ENCODE data around the gene HSD17B2. TPM values are rescaled to one million over a fixed set of nuclear protein-coding genes. Genes with fewer than 3 reads are reported as not detected.
"Not testable (repeated sequence)": the region's sequence is repeated elsewhere in the genome, so short reads cannot be mapped to it uniquely, and the experiment has no call there.

HSD17B2 gene
- total and polyA plus RNA-seq, 9 donors, result 0.15 to 2.9 (median 0.56) TPM

DNA sequence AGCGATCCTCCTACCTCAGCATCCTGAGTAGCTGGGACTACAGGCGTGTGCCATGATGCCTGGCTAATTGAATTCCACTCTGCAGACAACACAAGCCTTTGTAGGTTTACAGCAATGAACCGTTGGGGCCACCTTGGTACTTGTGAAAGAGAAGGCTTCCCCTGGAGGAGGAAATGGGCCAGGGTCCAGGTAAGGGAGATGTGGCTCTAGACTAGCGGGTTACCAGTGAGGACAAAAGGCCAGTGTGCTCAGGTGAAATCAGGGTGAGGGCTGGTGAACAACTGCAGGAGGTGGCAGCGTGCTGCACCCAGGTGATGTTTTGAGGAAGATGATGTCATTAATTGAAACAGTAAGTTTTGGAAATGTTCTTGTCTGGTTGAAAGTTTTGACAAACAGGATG lies 30.5 kb upstream of the HSD17B2 start:
- no peak overlapping the region for H3K27ac ChIP-seq (ENCODE audit: low read length)

DNA sequence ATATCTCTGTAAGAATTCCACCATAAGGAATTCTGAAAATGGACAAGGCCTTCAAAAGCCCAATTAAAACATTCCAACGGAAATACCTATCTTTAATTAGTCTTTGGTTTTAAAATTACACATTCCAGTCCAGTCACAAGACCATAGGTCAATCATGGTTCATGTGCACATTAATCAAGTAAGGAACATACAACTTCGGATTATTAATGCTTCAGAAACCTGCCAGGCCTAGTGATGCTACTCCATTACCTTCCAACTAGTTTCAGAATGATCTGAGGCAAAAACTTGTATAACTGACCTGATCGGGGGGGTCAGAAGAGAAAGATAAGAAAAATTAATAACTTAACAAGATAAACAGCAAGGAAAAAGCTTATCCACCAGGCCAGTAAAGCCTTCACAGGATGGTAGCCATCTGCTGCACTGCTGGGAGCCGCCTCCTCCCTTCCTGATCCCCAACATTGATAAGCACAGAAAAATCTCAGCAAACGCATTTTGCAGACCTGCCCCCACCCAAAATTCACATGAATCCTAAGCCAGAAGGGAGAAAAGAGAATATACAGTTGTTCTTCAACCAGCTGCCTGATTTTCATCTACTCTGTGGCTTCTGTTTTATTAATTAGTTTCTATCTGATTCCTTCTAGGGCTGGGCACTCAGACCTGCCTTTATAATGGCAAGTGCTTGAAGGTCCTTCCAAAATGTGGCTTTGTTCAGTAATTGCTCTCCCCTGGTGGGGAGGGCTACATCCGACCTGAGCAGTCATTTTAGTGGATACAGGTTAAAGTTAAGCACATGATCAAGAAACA lies 29.8 kb upstream of the HSD17B2 start:
- no peaks in the 10 kb centered on the region for H3K36me3 ChIP-seq (ENCODE audit: control insufficient read depth, insufficient read depth, low read length)
- WGBS (ENCODE audit: insufficient coverage), result no CpG with 5 or more reads among the region's 6 CpGs
- DNase-seq, result no peak
- H3K9me3 ChIP-seq (replicated peaks; ENCODE audit: control insufficient read depth, low read depth, low read length), result peaks cover 3% of the 10 kb centered on the region
- H3K4me1 ChIP-seq (ENCODE audit: control insufficient read depth, insufficient read depth, low read length), result no peaks in the 10 kb centered on the region
- no peak overlapping the region for H3K4me3 ChIP-seq (ENCODE audit: low read length)
- H3K27ac ChIP-seq (ENCODE audit: low read length), result no peak overlapping the region
- no peaks in the 10 kb centered on the region for H3K27me3 ChIP-seq (ENCODE audit: control insufficient read depth, insufficient read depth, low read length)

More for the DNA sequence above, 30.5 kb upstream of the HSD17B2 start:
- Histone ChIP-seq H3K4me3 (ENCODE audit: low read length) (no peak overlapping the region), H3K36me3 (ENCODE audit: control insufficient read depth, insufficient read depth, low read length) (no peaks in the 10 kb centered on the region), H3K9me3 (replicated peaks; ENCODE audit: control insufficient read depth, low read depth, low read length) (peaks cover 3% of the 10 kb centered on the region), H3K4me1 (ENCODE audit: control insufficient read depth, insufficient read depth, low read length) (no peaks in the 10 kb centered on the region), H3K27me3 (ENCODE audit: control insufficient read depth, insufficient read depth, low read length) (no peaks in the 10 kb centered on the region)
- WGBS (ENCODE audit: insufficient coverage), result 81% methylated on average over 3 of the region's 5 CpGs
- DNase-seq, result no peak

DNA sequence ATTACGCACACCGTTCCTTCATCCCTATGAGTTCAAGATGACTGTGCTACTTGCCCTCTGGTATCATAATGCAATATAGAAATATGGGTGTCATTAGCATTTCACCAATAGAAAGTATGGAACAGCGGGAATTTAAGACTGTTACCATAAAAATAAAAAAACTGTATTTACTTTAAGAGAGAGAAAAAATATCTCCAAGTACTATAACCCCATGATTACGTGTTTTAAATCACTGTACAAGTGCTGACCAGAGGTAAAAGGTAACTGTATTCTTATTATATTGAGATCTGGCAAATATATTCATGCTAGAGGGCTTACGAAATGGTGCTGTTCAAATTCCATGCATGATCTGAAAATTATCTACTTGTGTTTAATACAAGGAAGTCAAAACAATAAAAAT lies 29.0 kb upstream of the HSD17B2 start:
- no CpG with 5 or more reads among the region's 5 CpGs for WGBS (ENCODE audit: insufficient coverage)
- no peak overlapping the region for H3K27ac ChIP-seq (ENCODE audit: low read length)

DNA sequence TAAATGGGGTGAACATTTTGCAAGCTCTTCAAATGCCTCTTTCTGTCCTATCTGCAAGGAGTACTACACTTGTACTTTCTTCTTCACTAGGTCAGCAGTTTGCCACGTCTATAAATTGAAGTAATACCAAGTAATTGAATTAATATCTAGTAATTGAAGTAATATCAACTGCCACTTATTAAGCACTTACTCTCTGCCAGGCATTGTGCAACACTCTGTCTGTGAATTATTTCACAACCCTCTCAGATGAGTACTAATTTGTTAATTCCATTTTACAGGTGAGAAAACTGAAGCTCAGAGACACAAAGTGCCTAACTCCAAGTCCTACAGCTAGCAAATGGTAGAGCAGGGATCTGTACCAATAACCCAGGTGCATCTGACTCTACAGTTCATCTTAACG lies 27.9 kb upstream of the HSD17B2 start:
- Histone ChIP-seq H3K27me3 (ENCODE audit: control insufficient read depth, insufficient read depth, low read length) (peaks cover 6% of the 10 kb centered on the region), H3K27ac (ENCODE audit: low read length) (no peak overlapping the region), H3K36me3 (ENCODE audit: control insufficient read depth, insufficient read depth, low read length) (no peaks in the 10 kb centered on the region), H3K9me3 (replicated peaks; ENCODE audit: control insufficient read depth, low read depth, low read length) (peaks cover 3% of the 10 kb centered on the region), H3K4me1 (ENCODE audit: control insufficient read depth, insufficient read depth, low read length) (no peaks in the 10 kb centered on the region), H3K4me3 (ENCODE audit: low read length) (no peak overlapping the region)
- WGBS (ENCODE audit: insufficient coverage), result 90% methylated on average over 1 of the region's 2 CpGs
- DNase-seq, result no peak

More for the DNA sequence above, 29.0 kb upstream of the HSD17B2 start:
- DNase-seq, result no peak
- H3K36me3 ChIP-seq (ENCODE audit: control insufficient read depth, insufficient read depth, low read length), result no peaks in the 10 kb centered on the region
- H3K27me3 ChIP-seq (ENCODE audit: control insufficient read depth, insufficient read depth, low read length), result peaks cover 2% of the 10 kb centered on the region
- H3K4me1 ChIP-seq (ENCODE audit: control insufficient read depth, insufficient read depth, low read length), result no peaks in the 10 kb centered on the region
- peaks cover 3% of the 10 kb centered on the region for H3K9me3 ChIP-seq (replicated peaks; ENCODE audit: control insufficient read depth, low read depth, low read length)
- H3K4me3 ChIP-seq (ENCODE audit: low read length), result no peak overlapping the region

DNA sequence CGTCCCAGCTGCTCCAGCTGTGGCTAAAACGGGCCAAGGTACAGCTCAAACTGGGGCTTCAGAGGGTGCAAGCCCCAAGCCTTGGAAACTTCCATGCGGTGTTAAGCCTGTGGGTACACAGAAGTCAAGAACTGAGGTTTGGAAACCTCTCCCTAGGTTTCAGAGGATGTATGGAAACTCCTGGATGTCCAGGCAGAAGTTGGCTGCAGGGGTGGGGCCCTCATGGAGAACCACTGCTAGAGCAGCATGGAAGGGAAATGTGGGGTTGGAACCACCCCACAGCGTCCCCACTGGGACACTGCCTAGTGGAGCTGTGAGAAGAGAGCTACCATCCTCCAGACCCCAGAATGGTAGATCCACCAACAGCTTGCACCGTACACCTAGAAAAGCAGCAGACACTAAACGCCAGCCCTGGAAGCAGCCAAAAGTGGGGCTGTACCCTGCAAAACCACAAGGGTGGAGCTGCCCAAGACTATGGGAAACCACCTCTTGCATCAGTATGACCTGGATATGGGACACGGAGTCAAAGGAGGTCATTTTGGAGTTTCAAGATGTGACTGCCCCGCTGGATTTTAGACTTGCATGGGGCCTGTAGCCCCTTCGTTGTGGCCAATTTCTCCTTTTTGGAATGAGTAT lies 26.0 kb upstream of the HSD17B2 start:
- Histone ChIP-seq H3K4me1 (ENCODE audit: control insufficient read depth, insufficient read depth, low read length) (no peaks in the 10 kb centered on the region), H3K27ac (ENCODE audit: low read length) (no peak overlapping the region), H3K4me3 (ENCODE audit: low read length) (no peak overlapping the region), H3K36me3 (ENCODE audit: control insufficient read depth, insufficient read depth, low read length) (no peaks in the 10 kb centered on the region), H3K27me3 (ENCODE audit: control insufficient read depth, insufficient read depth, low read length) (peaks cover 6% of the 10 kb centered on the region), H3K9me3 (replicated peaks; ENCODE audit: control insufficient read depth, low read depth, low read length) (peaks cover 3% of the 10 kb centered on the region)
- 98% methylated on average over 5 of the region's 9 CpGs for WGBS (ENCODE audit: insufficient coverage)
- DNase-seq, result no peak

DNA sequence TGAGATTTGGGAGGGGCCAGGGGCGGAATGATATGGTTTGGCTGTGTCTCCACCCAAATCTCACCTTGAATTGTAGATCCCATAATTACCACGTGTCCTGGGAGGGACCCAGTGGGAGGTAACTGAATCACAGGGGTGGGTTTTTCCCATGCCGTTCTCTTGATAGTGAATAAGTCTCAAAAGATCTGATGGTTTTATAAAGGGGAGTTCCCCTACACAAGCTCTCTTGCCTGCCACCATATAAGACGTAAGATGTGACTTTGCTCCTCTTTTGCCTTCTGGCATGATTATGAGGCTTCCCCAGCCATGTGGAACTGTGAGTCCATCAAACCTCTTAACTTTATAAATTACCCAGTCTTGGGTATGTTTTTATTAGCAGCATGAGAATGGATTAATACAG lies 25.3 kb upstream of the HSD17B2 start:
- H3K4me3 ChIP-seq (ENCODE audit: low read length); H3K36me3 ChIP-seq (ENCODE audit: control insufficient read depth, insufficient read depth, low read length); DNase-seq; H3K4me1 ChIP-seq (ENCODE audit: control insufficient read depth, insufficient read depth, low read length); H3K27ac ChIP-seq (ENCODE audit: low read length); H3K9me3 ChIP-seq (replicated peaks; ENCODE audit: control insufficient read depth, low read depth, low read length); H3K27me3 ChIP-seq (ENCODE audit: control insufficient read depth, insufficient read depth, low read length): not testable (repeated sequence)
- WGBS (ENCODE audit: insufficient coverage), result no CpG with 5 or more reads among the region's 4 CpGs

DNA sequence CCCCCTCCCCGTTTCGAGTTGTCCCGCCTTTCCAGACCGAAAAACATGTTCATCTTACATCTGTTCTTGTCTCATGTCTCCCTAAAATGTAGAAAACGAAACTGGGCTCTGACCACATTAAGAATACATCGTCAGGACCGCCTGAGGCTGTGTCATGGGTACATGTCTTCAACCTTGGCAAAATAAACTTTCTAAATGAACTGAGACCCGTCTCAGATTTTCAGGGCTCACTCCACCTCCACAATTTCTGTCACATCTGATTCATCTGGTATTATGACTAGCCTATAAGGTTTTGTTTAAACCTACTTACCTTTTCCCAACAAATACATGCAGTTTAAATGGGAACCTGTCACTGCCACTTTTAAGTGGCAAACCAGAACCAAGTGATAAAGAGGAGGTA lies 24.4 kb upstream of the HSD17B2 start:
- Histone ChIP-seq H3K4me3 (ENCODE audit: low read length) (peak overlapping the region; percentile 33), H3K4me1 (ENCODE audit: control insufficient read depth, insufficient read depth, low read length) (no peaks in the 10 kb centered on the region)

DNA sequence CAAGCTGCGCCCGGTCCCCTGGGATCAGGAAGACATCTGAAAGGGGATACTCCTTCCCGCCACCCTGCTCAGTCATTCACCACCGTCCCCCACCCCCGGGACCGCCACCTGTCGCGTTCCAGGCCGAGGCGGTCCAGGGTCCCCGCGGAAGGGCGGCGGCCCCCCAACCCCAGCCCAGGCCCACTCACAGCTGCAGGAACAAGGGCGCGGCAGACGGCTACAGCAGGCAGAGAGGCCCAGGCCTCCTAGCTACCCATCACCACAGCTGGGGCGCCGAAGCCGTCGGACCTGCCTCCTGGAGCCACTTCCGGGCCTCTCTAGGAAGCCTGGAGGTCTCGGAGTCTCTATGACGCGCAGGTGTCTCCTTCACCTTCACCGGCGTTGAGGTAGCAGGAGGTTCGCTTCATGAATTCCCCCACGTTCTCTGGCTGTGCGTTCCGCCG lies 23.8 kb upstream of the HSD17B2 start, which contains the start of gene SDR42E1:
Gene SDR42E1, minus strand, starts transcription at position 272 of the 443 bp plus-strand sequence. CDS start 10,612 bp downstream, outside the sequence.
- no peaks in the 10 kb centered on the region for H3K4me1 ChIP-seq (ENCODE audit: control insufficient read depth, insufficient read depth, low read length)
- H3K27ac ChIP-seq (ENCODE audit: low read length), result no peak within 1 kb of the TSS
- H3K9me3 ChIP-seq (replicated peaks; ENCODE audit: control insufficient read depth, low read depth, low read length), result peaks cover 14% of the 10 kb centered on the region
- 2% methylated on average over 32 of the region's 32 CpGs for WGBS (ENCODE audit: insufficient coverage)
- peak within 1 kb of the TSS; percentile 33 for H3K4me3 ChIP-seq (ENCODE audit: low read length)
- peak; percentile 23 for DNase-seq
- no peaks in the 10 kb centered on the region for H3K36me3 ChIP-seq (ENCODE audit: control insufficient read depth, insufficient read depth, low read length)
- peaks cover 6% of the 10 kb centered on the region for H3K27me3 ChIP-seq (ENCODE audit: control insufficient read depth, insufficient read depth, low read length)

More for the DNA sequence above, 24.4 kb upstream of the HSD17B2 start:
- DNase-seq, result no peak
- Histone ChIP-seq H3K27me3 (ENCODE audit: control insufficient read depth, insufficient read depth, low read length) (peaks cover 6% of the 10 kb centered on the region), H3K9me3 (replicated peaks; ENCODE audit: control insufficient read depth, low read depth, low read length) (peaks cover 14% of the 10 kb centered on the region), H3K36me3 (ENCODE audit: control insufficient read depth, insufficient read depth, low read length) (no peaks in the 10 kb centered on the region), H3K27ac (ENCODE audit: low read length) (no peak overlapping the region)
- WGBS (ENCODE audit: insufficient coverage), result 78% methylated on average over 6 of the region's 8 CpGs

DNA sequence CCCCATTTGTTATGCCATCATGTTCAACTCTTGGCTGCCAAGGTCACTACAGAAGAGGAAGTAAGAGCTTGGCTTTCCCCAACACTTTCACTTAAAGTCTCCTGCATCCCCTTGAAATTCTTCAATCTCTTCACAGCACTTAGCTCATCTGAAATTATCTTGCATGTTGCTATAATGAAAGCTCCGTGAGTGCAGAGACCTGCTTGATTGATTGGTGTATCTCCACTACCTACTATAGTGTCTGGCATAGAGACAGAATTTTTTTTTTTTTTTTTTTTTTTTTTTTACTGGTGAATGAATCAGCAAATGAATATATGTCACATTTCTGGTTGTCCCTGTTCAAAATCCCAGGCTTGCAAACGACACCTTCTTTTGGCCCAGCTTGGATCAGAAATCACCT lies 21.9 kb upstream of the HSD17B2 start:
- H3K9me3 ChIP-seq (replicated peaks; ENCODE audit: control insufficient read depth, low read depth, low read length), result peaks cover 14% of the 10 kb centered on the region
- H3K4me1 ChIP-seq (ENCODE audit: control insufficient read depth, insufficient read depth, low read length), result no peaks in the 10 kb centered on the region
- no peak overlapping the region for H3K4me3 ChIP-seq (ENCODE audit: low read length)
- H3K27me3 ChIP-seq (ENCODE audit: control insufficient read depth, insufficient read depth, low read length), result peaks cover 6% of the 10 kb centered on the region
- H3K36me3 ChIP-seq (ENCODE audit: control insufficient read depth, insufficient read depth, low read length), result no peaks in the 10 kb centered on the region
- no peak overlapping the region for H3K27ac ChIP-seq (ENCODE audit: low read length)
- no CpG with 5 or more reads among the region's 2 CpGs for WGBS (ENCODE audit: insufficient coverage)
- no peak for DNase-seq

DNA sequence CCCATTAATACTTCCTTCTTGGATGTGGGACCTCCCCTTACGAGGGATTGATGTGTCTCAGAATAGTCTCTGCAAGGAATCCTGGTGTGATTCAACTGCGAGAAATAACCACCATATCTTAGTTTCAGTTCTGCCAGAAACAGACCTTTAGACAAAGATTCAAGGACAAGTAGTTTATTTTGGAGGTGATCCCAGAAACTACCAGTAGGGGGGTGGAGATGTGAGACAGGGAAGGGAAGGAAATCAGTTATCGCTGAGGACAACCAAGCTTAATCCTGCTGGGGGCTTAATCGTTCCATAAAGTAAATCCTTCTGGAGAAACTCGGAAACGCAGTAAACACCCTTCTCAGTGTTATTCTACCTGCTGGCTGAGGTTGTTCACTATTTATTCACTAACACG lies 18.8 kb upstream of the HSD17B2 start:
- Histone ChIP-seq H3K27ac (ENCODE audit: low read length) (no peak overlapping the region), H3K9me3 (replicated peaks; ENCODE audit: control insufficient read depth, low read depth, low read length) (peaks cover 11% of the 10 kb centered on the region), H3K4me1 (ENCODE audit: control insufficient read depth, insufficient read depth, low read length) (no peaks in the 10 kb centered on the region), H3K4me3 (ENCODE audit: low read length) (no peak overlapping the region), H3K27me3 (ENCODE audit: control insufficient read depth, insufficient read depth, low read length) (peaks cover 2% of the 10 kb centered on the region), H3K36me3 (ENCODE audit: control insufficient read depth, insufficient read depth, low read length) (no peaks in the 10 kb centered on the region)
- 40% methylated on average over 1 of the region's 7 CpGs for WGBS (ENCODE audit: insufficient coverage)
- no peak for DNase-seq

All from muscle of leg (tissue), 11 donors.